ENCODE measurements around the gene VIT. TPM values are rescaled to one million over a fixed set of nuclear protein-coding genes. Genes with fewer than 3 reads are reported as not detected.

The VIT gene
- total and polyA plus RNA-seq, 2 experiments from 2014 or later = 0.22 to 0.31 TPM

DNA sequence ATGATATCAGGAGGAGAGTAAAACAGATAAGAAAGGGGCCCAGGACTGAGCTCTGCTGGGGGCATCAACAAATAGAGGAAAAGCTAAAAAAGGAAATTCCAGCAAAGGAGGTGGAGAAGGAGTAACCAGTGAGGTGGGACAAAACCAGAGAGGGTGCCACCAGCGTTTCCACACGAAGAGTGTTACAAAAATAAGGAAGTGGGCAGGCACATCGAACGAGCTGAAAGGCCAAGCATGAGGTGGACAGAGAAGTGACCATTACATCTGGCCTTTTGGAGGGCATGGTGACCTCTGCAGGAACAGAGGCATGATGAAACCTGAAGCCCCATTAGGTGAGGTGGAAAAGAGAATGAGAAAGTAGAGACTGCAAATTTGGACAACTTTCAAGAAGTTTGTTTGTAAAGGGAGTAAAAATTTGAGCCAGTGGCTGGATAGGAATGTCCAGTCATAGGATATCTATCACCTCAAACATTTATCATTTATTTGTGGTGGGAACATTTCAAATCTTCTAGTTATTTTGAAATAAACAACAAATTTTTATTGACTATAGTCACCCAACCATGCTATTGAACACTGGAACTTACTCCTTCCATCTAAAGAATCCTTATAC, 18.4 kb upstream of the VIT start:
- Histone ChIP-seq H3K27me3 (replicated peaks; ENCODE audit: insufficient read depth) (no peaks in the 10 kb centered on the region), H3F3A (ENCODE audit: insufficient read depth) (no peaks in the 10 kb centered on the region; the same call in 1 of the 2 replicates), H2AFZ (no peak overlapping the region), H3K4me3 (no peak overlapping the region), H3K4me2 (ENCODE audit: unreplicated experiment) (no peak overlapping the region), H3K36me3 (ENCODE audit: low read depth) (no peaks in the 10 kb centered on the region), H3K79me2 (ENCODE audit: insufficient read depth) (no peaks in the 10 kb centered on the region), H3K9me2 (ENCODE audit: insufficient read depth) (no peaks in the 10 kb centered on the region), H3K4me1 (ENCODE audit: insufficient read depth) (peaks cover 7% of the 10 kb centered on the region; the same call in 1 of the 2 replicates), H4K20me1 (ENCODE audit: insufficient read depth) (no peaks in the 10 kb centered on the region), H3K9me3 (ENCODE audit: low read depth) (no peaks in the 10 kb centered on the region), H3K27ac (no peak overlapping the region), H3K9ac (no peak overlapping the region)
- no peak for TF ChIP-seq EZH2 (IDR thresholded peaks at IDR 0.05; ENCODE audit: insufficient read depth, poor library complexity, severe bottlenecking)
- no peak for TF ChIP-seq EZH2phosphoT487 (IDR thresholded peaks at IDR 0.05; ENCODE audit: insufficient read depth, low read depth)
- DNase-seq = peak; percentile 41
- in situ Hi-C loops (cut with MboI) = no loop called here
- 55 to 72% methylated on average over 4 of the region's 4 CpGs for WGBS, 2 experiments (ENCODE audit: low coverage in 1 of 2, low lambda C conversion rate in 2 of 2, missing lambda C conversion rate in 2 of 2)

DNA sequence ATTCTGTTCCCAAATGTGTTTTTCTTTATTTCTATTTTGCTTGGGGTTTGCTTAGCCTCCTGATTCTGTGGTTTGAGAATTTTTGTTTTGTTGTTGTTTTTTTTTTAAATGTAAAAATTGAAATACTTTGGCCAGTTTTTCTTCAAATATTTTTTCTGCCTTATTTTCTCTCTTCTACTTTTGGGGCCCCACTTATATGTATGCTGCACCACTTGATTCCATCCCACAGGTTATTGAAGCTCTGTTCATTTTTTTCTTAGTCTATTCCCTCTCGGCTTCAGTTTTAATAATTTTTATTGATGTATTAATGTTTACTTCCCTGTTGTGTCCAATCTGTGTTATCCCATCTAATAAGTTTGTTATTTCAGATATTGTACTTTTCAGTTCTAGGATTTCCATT, 17.7 kb upstream of the VIT start:
- 82 to 86% methylated on average over 1 of the region's 1 CpG for WGBS, 2 experiments (ENCODE audit: low coverage in 1 of 2, low lambda C conversion rate in 2 of 2, missing lambda C conversion rate in 2 of 2)
- H3K79me2 ChIP-seq (ENCODE audit: insufficient read depth) = no peaks in the 10 kb centered on the region
- no peaks in the 10 kb centered on the region for H4K20me1 ChIP-seq (ENCODE audit: insufficient read depth)
- no peaks in the 10 kb centered on the region; the same call in 1 of the 2 replicates for H3F3A ChIP-seq (ENCODE audit: insufficient read depth)
- no peak for DNase-seq
- H3K9ac ChIP-seq = no peak overlapping the region
- H3K9me3 ChIP-seq (ENCODE audit: low read depth) = no peaks in the 10 kb centered on the region
- H3K4me1 ChIP-seq (ENCODE audit: insufficient read depth) = peaks cover 7% of the 10 kb centered on the region; the same call in 1 of the 2 replicates
- H3K9me2 ChIP-seq (ENCODE audit: insufficient read depth) = no peaks in the 10 kb centered on the region
- no peak for TF ChIP-seq EZH2 (IDR thresholded peaks at IDR 0.05; ENCODE audit: insufficient read depth, poor library complexity, severe bottlenecking)
- no peak for TF ChIP-seq EZH2phosphoT487 (IDR thresholded peaks at IDR 0.05; ENCODE audit: insufficient read depth, low read depth)
- H3K36me3 ChIP-seq (ENCODE audit: low read depth) = no peaks in the 10 kb centered on the region
- in situ Hi-C loops (cut with MboI) = no loop called here
- no peak overlapping the region for H3K27ac ChIP-seq
- no peak overlapping the region for H3K4me2 ChIP-seq (ENCODE audit: unreplicated experiment)
- no peak overlapping the region for H3K4me3 ChIP-seq
- H2AFZ ChIP-seq = no peak overlapping the region
- no peaks in the 10 kb centered on the region for H3K27me3 ChIP-seq (replicated peaks; ENCODE audit: insufficient read depth)

DNA sequence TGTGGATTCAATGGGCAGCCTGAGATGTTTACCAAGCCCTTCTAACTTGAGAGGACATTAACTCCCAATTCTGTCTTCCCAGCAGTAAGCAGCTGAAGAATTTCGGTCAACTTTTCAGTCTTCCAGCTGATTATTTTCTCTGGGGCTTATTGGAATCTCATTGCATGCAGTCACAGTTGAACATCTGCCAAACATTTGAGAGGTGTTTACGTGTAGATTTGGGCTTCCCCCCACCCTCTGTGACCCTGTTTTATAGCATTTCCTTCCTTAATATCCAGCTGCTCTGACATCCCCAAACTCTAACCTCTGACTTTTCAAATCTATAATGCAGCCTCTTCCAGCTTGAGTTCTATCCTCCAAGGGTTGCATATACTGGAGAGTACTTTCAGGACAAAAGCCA, 16.5 kb upstream of the VIT start:
- Histone ChIP-seq H3K4me1 (ENCODE audit: insufficient read depth) (peaks cover 7% of the 10 kb centered on the region; the same call in 1 of the 2 replicates), H3K9ac (no peak overlapping the region), H3K4me2 (ENCODE audit: unreplicated experiment) (no peak overlapping the region), H3K9me2 (ENCODE audit: insufficient read depth) (no peaks in the 10 kb centered on the region), H3F3A (ENCODE audit: insufficient read depth) (no peaks in the 10 kb centered on the region; the same call in 1 of the 2 replicates), H3K27ac (no peak overlapping the region), H3K4me3 (no peak overlapping the region), H3K9me3 (ENCODE audit: low read depth) (no peaks in the 10 kb centered on the region), H3K36me3 (ENCODE audit: low read depth) (no peaks in the 10 kb centered on the region), H3K27me3 (replicated peaks; ENCODE audit: insufficient read depth) (no peaks in the 10 kb centered on the region), H2AFZ (no peak overlapping the region), H3K79me2 (ENCODE audit: insufficient read depth) (no peaks in the 10 kb centered on the region), H4K20me1 (ENCODE audit: insufficient read depth) (no peaks in the 10 kb centered on the region)
- 2 to 6% methylated on average over 2 of the region's 2 CpGs for WGBS, 2 experiments (ENCODE audit: low coverage in 1 of 2, low lambda C conversion rate in 2 of 2, missing lambda C conversion rate in 2 of 2)
- DNase-seq = no peak
- TF ChIP-seq EZH2phosphoT487 (IDR thresholded peaks at IDR 0.05; ENCODE audit: insufficient read depth, low read depth) (no peak), EZH2 (IDR thresholded peaks at IDR 0.05; ENCODE audit: insufficient read depth, poor library complexity, severe bottlenecking) (no peak)
- in situ Hi-C loops (cut with MboI) = no loop called here

DNA sequence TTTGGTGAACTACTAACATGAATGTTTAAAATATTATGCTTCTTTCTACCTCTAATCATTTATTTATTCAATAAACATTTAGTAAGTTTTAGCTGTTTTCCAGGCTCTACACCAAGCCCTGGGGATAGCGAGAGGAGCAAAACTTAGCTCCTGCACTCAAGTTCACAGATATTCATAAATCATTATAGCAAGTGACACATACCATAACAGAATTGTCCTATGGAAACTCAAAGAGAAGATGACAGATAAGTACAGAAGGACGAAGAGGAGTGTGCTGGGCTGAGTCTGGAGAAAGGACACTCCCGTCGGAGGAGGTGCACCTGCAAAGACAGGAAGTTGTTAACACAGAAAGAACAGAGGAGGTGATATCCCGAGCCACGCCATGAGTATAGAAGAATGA, 13.9 kb upstream of the VIT start:
- no peak overlapping the region for H3K9ac ChIP-seq

More for the DNA sequence above, 13.9 kb upstream of the VIT start:
- H3K9me3 ChIP-seq (ENCODE audit: low read depth) = no peaks in the 10 kb centered on the region
- H3K4me1 ChIP-seq (ENCODE audit: insufficient read depth) = peaks cover 4% of the 10 kb centered on the region; the same call in 1 of the 2 replicates
- in situ Hi-C loops (cut with MboI) = no loop called here
- 54 to 55% methylated on average over 6 of the region's 6 CpGs for WGBS, 2 experiments (ENCODE audit: low coverage in 1 of 2, low lambda C conversion rate in 2 of 2, missing lambda C conversion rate in 2 of 2)
- H3K79me2 ChIP-seq (ENCODE audit: insufficient read depth) = no peaks in the 10 kb centered on the region
- H3K4me2 ChIP-seq (ENCODE audit: unreplicated experiment) = no peak overlapping the region
- no peak for DNase-seq
- H3K36me3 ChIP-seq (ENCODE audit: low read depth) = no peaks in the 10 kb centered on the region
- no peak overlapping the region for H3K27ac ChIP-seq
- no peaks in the 10 kb centered on the region for H4K20me1 ChIP-seq (ENCODE audit: insufficient read depth)
- no peaks in the 10 kb centered on the region for H3F3A ChIP-seq (ENCODE audit: insufficient read depth)
- H3K27me3 ChIP-seq (replicated peaks; ENCODE audit: insufficient read depth) = no peaks in the 10 kb centered on the region
- no peak for TF ChIP-seq EZH2 (IDR thresholded peaks at IDR 0.05; ENCODE audit: insufficient read depth, poor library complexity, severe bottlenecking)
- no peak for TF ChIP-seq EZH2phosphoT487 (IDR thresholded peaks at IDR 0.05; ENCODE audit: insufficient read depth, low read depth)
- H3K4me3 ChIP-seq = no peak overlapping the region
- no peak overlapping the region for H2AFZ ChIP-seq
- no peaks in the 10 kb centered on the region for H3K9me2 ChIP-seq (ENCODE audit: insufficient read depth)

Measured in GM23248 (cell line).